ENCODE data around the gene IL9.
"Not testable (repeated sequence)": the region's sequence is repeated elsewhere in the genome, so short reads cannot be mapped to it uniquely, and the experiment has no call there.

Gene IL9

DNA sequence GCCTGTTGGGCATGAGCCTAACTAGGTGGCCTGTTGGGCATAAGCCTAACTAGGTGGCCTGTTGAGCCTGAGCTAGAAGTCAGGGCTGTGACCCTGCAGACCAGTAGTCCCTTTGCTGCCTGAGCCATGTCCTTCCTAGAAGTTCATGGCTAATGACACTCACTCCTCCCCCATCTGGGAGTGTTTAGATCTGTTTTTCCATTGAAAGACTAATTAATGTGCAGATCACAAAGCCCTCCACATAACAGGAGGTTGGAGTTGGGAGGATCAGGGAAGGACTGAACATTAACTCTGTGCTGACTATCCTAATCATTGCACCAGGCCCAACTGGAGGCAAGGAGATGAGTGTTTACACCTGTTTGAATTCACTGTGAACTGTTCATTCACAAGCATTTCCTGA is 33.6 kb downstream of the IL9 start:
- Histone ChIP-seq H3K9ac (ENCODE audit: insufficient read length, low read depth) (no peak overlapping the region), H3K4me1 (ENCODE audit: insufficient read depth, insufficient read length) (no peaks in the 10 kb centered on the region), H3K9me3 (ENCODE audit: insufficient read depth, low read length) (no peaks in the 10 kb centered on the region; the same call in 1 of the 2 replicates), H3K27me3 (ENCODE audit: insufficient read depth, insufficient read length) (no peaks in the 10 kb centered on the region), H3K4me3 (ENCODE audit: insufficient read length, low read depth) (no peak overlapping the region), H3K36me3 (ENCODE audit: insufficient read depth, insufficient read length, low read length) (no peaks in the 10 kb centered on the region)
- TF ChIP-seq YY1 (IDR thresholded peaks at IDR 0.05; ENCODE audit: insufficient read depth, insufficient read length): no peak
- no peak for TF ChIP-seq ZNF274 (IDR thresholded peaks at IDR 0.05; ENCODE audit: low read depth, low read length)
- no peak for TF ChIP-seq SUZ12 (IDR thresholded peaks at IDR 0.05; ENCODE audit: extremely low read depth, insufficient read depth, insufficient read length)
- no peak for DNase-seq (ENCODE audit: low read depth, low spot score)

DNA sequence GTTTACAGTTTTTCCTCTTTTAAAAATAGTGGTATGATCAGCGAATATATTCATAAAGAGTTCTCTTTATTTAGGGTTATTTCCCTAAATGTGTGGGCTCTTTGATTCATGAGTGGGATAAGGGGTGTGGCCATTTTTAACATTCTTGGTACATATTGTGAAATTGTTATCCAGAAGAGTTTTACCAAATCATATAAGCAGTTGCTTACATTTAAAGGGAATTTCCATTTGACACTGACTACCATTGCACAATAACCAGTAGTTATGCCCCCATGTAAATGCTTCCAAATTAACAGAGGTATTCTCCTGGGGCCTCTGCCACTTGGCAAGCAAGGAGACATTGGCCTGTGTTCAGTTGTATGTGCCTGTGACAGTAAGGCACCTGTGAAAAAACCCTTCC is 34.0 kb downstream of the IL9 start:
- no peak for DNase-seq (ENCODE audit: low read depth, low spot score)
- Histone ChIP-seq H3K4me3 (ENCODE audit: insufficient read length, low read depth) (no peak overlapping the region), H3K4me1 (ENCODE audit: insufficient read depth, insufficient read length) (no peaks in the 10 kb centered on the region), H3K27me3 (ENCODE audit: insufficient read depth, insufficient read length) (no peaks in the 10 kb centered on the region), H3K9me3 (ENCODE audit: insufficient read depth, low read length) (peaks cover 3% of the 10 kb centered on the region; the same call in 1 of the 2 replicates), H3K9ac (ENCODE audit: insufficient read length, low read depth) (no peak overlapping the region), H3K36me3 (ENCODE audit: insufficient read depth, insufficient read length, low read length) (no peaks in the 10 kb centered on the region)
- TF ChIP-seq ZNF274 (IDR thresholded peaks at IDR 0.05; ENCODE audit: low read depth, low read length) (no peak), YY1 (IDR thresholded peaks at IDR 0.05; ENCODE audit: insufficient read depth, insufficient read length) (no peak), SUZ12 (IDR thresholded peaks at IDR 0.05; ENCODE audit: extremely low read depth, insufficient read depth, insufficient read length) (no peak)

DNA sequence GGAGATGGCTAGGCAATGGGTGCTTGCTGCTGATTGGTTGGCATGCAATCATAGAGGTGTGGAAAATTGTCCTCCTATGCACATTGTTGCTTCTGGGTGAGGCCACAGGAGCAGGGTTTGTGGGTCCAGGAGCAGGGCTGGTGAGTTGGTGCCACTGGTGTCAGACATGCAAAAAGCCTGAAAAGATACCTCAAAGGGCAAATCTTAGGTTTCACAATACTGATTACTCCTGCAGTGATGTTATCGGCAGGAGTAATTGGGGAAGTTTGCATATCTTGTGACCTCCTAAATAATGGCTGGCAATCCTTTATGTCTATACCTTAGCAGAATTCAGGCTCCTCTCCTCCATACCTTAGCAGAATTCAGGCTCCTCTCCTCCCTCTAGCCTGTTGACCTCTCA is 36.0 kb downstream of the IL9 start:
- no peaks in the 10 kb centered on the region for H3K27me3 ChIP-seq (ENCODE audit: insufficient read depth, insufficient read length)
- DNase-seq (ENCODE audit: low read depth, low spot score): no peak
- peaks cover 4% of the 10 kb centered on the region; the same call in 1 of the 2 replicates for H3K9me3 ChIP-seq (ENCODE audit: insufficient read depth, low read length)
- TF ChIP-seq SUZ12 (IDR thresholded peaks at IDR 0.05; ENCODE audit: extremely low read depth, insufficient read depth, insufficient read length) (no peak), ZNF274 (IDR thresholded peaks at IDR 0.05; ENCODE audit: low read depth, low read length) (no peak), YY1 (IDR thresholded peaks at IDR 0.05; ENCODE audit: insufficient read depth, insufficient read length) (no peak)
- no peaks in the 10 kb centered on the region for H3K36me3 ChIP-seq (ENCODE audit: insufficient read depth, insufficient read length, low read length)
- no peaks in the 10 kb centered on the region for H3K4me1 ChIP-seq (ENCODE audit: insufficient read depth, insufficient read length)
- no peak overlapping the region for H3K4me3 ChIP-seq (ENCODE audit: insufficient read length, low read depth)
- H3K9ac ChIP-seq (ENCODE audit: insufficient read length, low read depth): no peak overlapping the region

DNA sequence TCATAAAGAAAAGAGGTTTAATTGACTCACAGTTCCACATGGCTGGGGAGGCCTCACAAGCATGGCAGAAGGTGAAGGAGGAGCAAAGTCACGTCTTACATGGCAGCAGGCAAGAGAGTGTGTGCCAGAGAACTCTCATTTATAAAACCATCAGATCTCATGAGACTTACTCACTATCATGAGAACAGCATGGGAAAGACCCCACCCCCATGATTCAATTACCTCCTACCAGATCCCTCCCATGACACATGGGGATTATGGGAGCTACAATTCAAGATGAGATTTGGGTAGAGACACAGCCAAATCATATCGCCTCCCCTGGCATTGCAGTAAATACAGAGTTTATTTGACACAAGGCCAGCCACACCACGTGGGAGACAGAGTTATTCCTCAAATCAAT is 36.5 kb downstream of the IL9 start:
- H3K27me3 ChIP-seq (ENCODE audit: insufficient read depth, insufficient read length); H3K4me3 ChIP-seq (ENCODE audit: insufficient read length, low read depth); H3K9me3 ChIP-seq (ENCODE audit: insufficient read depth, low read length); DNase-seq (ENCODE audit: low read depth, low spot score); H3K4me1 ChIP-seq (ENCODE audit: insufficient read depth, insufficient read length); H3K36me3 ChIP-seq (ENCODE audit: insufficient read depth, insufficient read length, low read length); H3K9ac ChIP-seq (ENCODE audit: insufficient read length, low read depth): not testable (repeated sequence)

DNA sequence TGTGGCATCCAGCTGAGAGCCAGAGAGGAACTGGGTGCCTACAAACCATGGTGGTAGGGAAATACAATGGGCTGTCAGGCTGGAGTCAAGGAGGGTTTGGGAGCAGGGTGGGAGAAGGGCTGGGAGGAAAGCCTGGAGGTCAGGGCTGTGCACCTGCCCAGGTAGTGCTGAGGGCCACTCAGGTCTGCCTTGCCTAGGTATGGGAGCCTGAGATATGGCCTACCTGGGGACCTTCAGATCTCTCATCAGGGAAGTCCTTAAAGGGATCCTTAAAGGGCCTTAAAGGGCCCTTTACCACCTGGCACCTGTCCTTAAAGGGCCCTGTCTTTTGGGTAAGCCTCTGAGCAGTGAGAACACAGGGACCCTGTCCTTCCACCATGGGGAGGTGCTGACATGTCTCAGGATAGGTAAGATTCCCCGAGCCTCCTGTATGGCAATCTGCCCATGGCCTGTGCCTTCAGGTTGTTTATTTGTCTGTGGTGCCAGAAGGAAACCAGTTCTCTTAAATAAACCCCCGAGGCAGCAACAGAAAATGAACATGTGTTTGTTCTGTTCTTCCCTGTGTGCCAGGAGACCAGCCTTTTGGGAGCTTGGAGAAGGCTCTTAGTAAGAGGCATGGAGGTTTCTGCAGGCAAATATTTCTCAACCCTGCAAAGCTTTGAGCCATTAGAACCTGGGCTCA is 37.9 kb downstream of the IL9 start:
- Histone ChIP-seq H3K36me3 (ENCODE audit: insufficient read depth, insufficient read length, low read length) (no peaks in the 10 kb centered on the region), H3K9ac (ENCODE audit: insufficient read length, low read depth) (no peak overlapping the region), H3K4me1 (ENCODE audit: insufficient read depth, insufficient read length) (no peaks in the 10 kb centered on the region), H3K27me3 (ENCODE audit: insufficient read depth, insufficient read length) (no peaks in the 10 kb centered on the region), H3K4me3 (ENCODE audit: insufficient read length, low read depth) (no peak overlapping the region), H3K9me3 (ENCODE audit: insufficient read depth, low read length) (peaks cover 14% of the 10 kb centered on the region; the same call in 1 of the 2 replicates)
- DNase-seq (ENCODE audit: low read depth, low spot score): no peak
- no peak for TF ChIP-seq YY1 (IDR thresholded peaks at IDR 0.05; ENCODE audit: insufficient read depth, insufficient read length)
- TF ChIP-seq ZNF274 (IDR thresholded peaks at IDR 0.05; ENCODE audit: low read depth, low read length): no peak
- no peak for TF ChIP-seq SUZ12 (IDR thresholded peaks at IDR 0.05; ENCODE audit: extremely low read depth, insufficient read depth, insufficient read length)

DNA sequence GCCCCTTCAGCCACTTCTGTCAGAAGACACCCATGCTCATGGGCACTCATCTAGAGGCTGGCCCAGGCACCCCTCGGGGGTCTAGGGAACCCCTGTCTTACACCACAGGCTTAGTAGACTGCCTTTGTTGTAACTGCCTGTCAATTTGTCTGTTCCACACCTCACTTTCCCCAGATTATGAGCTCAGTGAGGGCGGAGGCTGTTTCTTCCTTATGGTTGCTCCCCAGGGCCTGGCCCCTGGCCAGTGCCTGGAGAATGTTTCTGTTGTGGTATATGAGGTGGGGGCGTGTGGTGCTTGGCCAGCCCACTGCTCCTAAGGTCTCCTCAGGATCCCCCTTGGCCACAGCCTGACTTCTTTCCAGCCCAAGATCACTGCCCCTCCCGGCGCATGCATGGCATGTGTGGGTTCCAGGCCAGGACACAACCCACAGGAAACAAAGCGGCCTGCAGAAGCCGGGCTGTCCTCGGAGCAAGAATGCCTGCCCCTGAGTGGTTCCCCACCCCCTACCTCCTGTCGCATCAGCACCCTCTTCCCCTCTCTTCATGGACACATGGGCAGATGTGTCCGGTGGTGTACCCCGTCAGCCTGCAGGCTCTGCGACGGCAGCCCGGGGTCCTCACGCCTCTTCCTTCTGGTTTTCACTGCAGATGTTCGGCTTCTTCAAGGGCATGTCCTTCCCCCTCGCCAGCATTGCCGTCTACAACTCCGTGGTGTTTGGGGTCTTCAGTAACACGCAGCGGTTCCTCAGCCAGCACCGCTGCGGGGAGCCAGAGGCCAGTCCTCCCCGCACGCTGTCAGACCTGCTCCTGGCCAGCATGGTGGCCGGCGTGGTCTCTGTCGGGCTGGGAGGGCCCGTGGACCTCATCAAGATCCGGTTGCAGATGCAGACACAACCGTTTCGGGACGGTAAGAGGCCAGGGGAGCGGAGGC is 43.5 kb downstream of the IL9 start:
- Histone ChIP-seq H3K9me3 (ENCODE audit: insufficient read depth, low read length) (peaks cover 14% of the 10 kb centered on the region; the same call in 1 of the 2 replicates), H3K36me3 (ENCODE audit: insufficient read depth, insufficient read length, low read length) (no peaks in the 10 kb centered on the region), H3K4me3 (ENCODE audit: insufficient read length, low read depth) (no peak overlapping the region), H3K27me3 (ENCODE audit: insufficient read depth, insufficient read length) (no peaks in the 10 kb centered on the region), H3K9ac (ENCODE audit: insufficient read length, low read depth) (no peak overlapping the region), H3K4me1 (ENCODE audit: insufficient read depth, insufficient read length) (no peaks in the 10 kb centered on the region)
- TF ChIP-seq YY1 (IDR thresholded peaks at IDR 0.05; ENCODE audit: insufficient read depth, insufficient read length): no peak
- no peak for DNase-seq (ENCODE audit: low read depth, low spot score)

DNA sequence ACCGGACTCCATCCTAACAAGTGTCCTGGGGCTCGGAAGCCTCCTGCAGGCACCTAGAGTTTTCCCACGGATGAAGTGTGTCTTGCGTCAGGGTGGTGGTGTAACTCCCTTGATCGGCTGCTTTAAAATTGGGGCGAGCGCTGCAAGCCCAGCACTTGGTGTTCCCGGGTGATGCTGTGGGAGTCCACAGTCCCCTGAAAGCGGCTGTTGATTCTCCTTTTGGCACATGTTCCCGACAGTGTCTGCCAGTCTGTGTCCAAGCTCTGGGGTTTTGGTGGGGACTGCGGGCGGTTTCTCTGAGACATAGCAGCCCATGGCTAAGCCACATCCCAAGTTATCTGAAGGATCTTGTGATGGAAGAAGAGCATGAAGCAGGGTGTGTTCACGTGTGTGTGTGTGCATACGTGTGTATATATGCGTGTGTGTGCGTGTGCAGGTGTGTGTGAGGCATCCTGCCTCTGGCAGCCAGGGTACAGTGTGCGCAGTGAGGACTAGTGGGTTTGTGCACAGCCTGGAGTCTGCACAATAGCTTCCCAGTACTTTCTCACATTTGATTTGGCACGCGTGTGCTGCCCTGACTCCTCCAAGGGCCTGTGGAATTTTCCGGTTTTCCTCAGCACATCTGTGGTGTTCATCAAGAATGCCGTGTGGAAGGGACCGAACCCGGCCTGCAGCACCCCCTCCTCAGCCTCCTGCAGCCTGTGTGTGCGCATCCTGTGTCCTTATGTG is 44.3 kb downstream of the IL9 start:
- no peaks in the 10 kb centered on the region for H3K27me3 ChIP-seq (ENCODE audit: insufficient read depth, insufficient read length)
- no peak for DNase-seq (ENCODE audit: low read depth, low spot score)
- H3K4me1 ChIP-seq (ENCODE audit: insufficient read depth, insufficient read length): no peaks in the 10 kb centered on the region
- no peaks in the 10 kb centered on the region for H3K36me3 ChIP-seq (ENCODE audit: insufficient read depth, insufficient read length, low read length)
- TF ChIP-seq ZNF274 (IDR thresholded peaks at IDR 0.05; ENCODE audit: low read depth, low read length) (no peak), SUZ12 (IDR thresholded peaks at IDR 0.05; ENCODE audit: extremely low read depth, insufficient read depth, insufficient read length) (no peak), YY1 (IDR thresholded peaks at IDR 0.05; ENCODE audit: insufficient read depth, insufficient read length) (no peak)
- no peak overlapping the region for H3K9ac ChIP-seq (ENCODE audit: insufficient read length, low read depth)
- H3K4me3 ChIP-seq (ENCODE audit: insufficient read length, low read depth): no peak overlapping the region
- H3K9me3 ChIP-seq (ENCODE audit: insufficient read depth, low read length): peaks cover 10% of the 10 kb centered on the region; the same call in 1 of the 2 replicates

All from NT2/D1 (cell line).